Subcutaneous abdominal adipose tissue (tissue), 5 donors: ENCODE results near the gene LRIG1.

Experiments
- H3K27ac ChIP-seq: one replicate; pipeline ENCODE4 v1.7.0; 2013; ENCODE audit warnings: low read depth, mild to moderate bottlenecking, inconsistent platforms, low read length, moderate library complexity
- H3K27me3 ChIP-seq, 5 donors: one replicate each; pipeline ENCODE4 v1.7.0; 2013; ENCODE audit warnings: low read length in 5 of 5, inconsistent platforms in 1 of 5; ENCODE audit not compliant: control insufficient read depth in 5 of 5, insufficient read depth in 4 of 5
- H3K36me3 ChIP-seq, 5 donors: one replicate each; pipeline ENCODE4 v1.7.0; 2013; ENCODE audit warnings: low read length in 5 of 5; ENCODE audit not compliant: control insufficient read depth in 5 of 5, insufficient read depth in 5 of 5
- H3K4me1 ChIP-seq, 5 donors: one replicate each; pipeline ENCODE4 v1.7.0; 2013; ENCODE audit warnings: low read length in 5 of 5, mild to moderate bottlenecking in 3 of 5, moderate library complexity in 1 of 5; ENCODE audit not compliant: control insufficient read depth in 5 of 5, insufficient read depth in 5 of 5
- H3K4me3 ChIP-seq, 5 donors: one replicate each; pipeline ENCODE4 v1.7.0; 2013; ENCODE audit warnings: low read length in 5 of 5, low read depth in 1 of 5
- H3K9ac ChIP-seq, 5 donors: one replicate each; pipeline ENCODE4 v1.7.0; 2013; ENCODE audit warnings: low read length in 5 of 5, mild to moderate bottlenecking in 4 of 5, moderate library complexity in 3 of 5
- H3K9me3 ChIP-seq, 5 donors: one replicate each; pipeline ENCODE4 v1.7.0; 2013; ENCODE audit warnings: low read length in 5 of 5; ENCODE audit not compliant: control insufficient read depth in 5 of 5
- donor health status: healthy.
- donor health status: healthy.
- donor health status: healthy.
- donor health status: healthy.
- donor health status: healthy.

Gene LRIG1

DNA sequence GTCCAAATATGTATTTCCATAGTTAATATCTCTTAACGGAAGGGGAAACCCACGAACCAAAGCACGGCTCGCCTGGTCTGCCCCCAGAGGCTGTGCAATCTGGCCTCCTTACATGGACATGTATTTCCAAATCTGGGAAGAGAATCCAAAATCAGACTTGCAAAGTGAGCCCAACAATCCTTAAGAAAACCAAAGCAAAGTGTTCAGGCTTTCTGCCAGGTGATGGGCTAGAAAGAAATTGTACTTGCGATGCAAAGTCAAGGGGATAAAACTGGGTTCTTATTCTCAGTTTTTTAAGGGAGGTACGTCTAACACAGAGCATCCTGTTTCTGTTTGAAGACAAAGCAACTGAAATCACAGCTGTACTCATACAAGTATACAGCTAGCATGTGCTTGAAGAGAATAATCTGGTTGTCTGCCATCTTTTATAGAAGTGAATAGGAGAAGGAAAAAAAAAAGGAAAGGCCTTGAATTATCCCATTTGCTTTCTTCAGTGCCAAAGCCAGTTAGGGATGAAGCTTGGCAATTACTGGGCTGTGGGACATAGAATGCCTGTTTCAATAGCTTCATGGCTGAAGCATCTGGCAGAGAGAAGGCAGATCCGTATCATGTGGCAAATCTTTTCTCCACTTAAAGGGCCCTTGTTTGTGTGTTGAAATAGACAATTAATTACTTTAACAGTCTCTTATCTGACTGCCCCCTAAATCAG, 48.4 kb downstream of the LRIG1 start:
- Histone ChIP-seq H3K9me3 (no peaks in the 10 kb centered on the region), H3K36me3 (peaks cover 0 to 17% (median 3%) of the 10 kb centered on the region in 5 donors), H3K27me3 (no peaks in the 10 kb centered on the region), H3K4me3 (peak overlapping the region in 1 of 5 donors; percentile 35), H3K4me1 (peaks cover 24 to 65% (median 59%) of the 10 kb centered on the region in 5 donors), H3K27ac (peak overlapping the region; percentile 73), H3K9ac (no peak overlapping the region)

GRCh38 chr3:66451766-66452165, 49.1 kb downstream of the LRIG1 start:
- Histone ChIP-seq H3K4me1 (peaks cover 24 to 60% (median 59%) of the 10 kb centered on the region in 5 donors), H3K27ac (peak overlapping the region; percentile 73), H3K36me3 (peaks cover 0 to 17% (median 3%) of the 10 kb centered on the region in 5 donors), H3K27me3 (no peaks in the 10 kb centered on the region), H3K9me3 (no peaks in the 10 kb centered on the region), H3K9ac (peak overlapping the region in 3 of 5 donors; percentile 20 to 22 (median 21)), H3K4me3 (peak overlapping the region in 2 of 5 donors; percentile 18 to 35)

GRCh38 chr3:66450390-66451022, 50.3 kb downstream of the LRIG1 start:
- Histone ChIP-seq H3K4me3 (peak overlapping the region; percentile 13 to 58 (median 52)), H3K9ac (peak overlapping the region in 1 of 5 donors; percentile 33), H3K9me3 (no peaks in the 10 kb centered on the region), H3K27me3 (no peaks in the 10 kb centered on the region), H3K36me3 (peaks cover 0 to 10% (median 2%) of the 10 kb centered on the region in 5 donors), H3K27ac (peak overlapping the region; percentile 73), H3K4me1 (peaks cover 24 to 58% (median 57%) of the 10 kb centered on the region in 5 donors)

- Histone ChIP-seq H3K9ac (no peak overlapping the region), H3K27ac (peak overlapping the region; percentile 73), H3K4me3 (no peak overlapping the region), H3K9me3 (no peaks in the 10 kb centered on the region), H3K4me1 (peaks cover 24 to 55% (median 54%) of the 10 kb centered on the region in 5 donors), H3K36me3 (peaks cover 0 to 10% (median 2%) of the 10 kb centered on the region in 5 donors), H3K27me3 (no peaks in the 10 kb centered on the region)
These were observed 51.3 kb downstream of the LRIG1 start for GRCh38 chr3:66449411-66449974.

- Histone ChIP-seq H3K36me3 (peaks cover 0 to 23% (median 2%) of the 10 kb centered on the region in 5 donors), H3K4me1 (peaks cover 17 to 40% (median 34%) of the 10 kb centered on the region in 5 donors), H3K9ac (no peak overlapping the region)
These were observed 56.6 kb downstream of the LRIG1 start for GRCh38 chr3:66444146-66444644.

GRCh38 chr3:66443118-66443803, 57.6 kb downstream of the LRIG1 start:
- Histone ChIP-seq H3K9ac (peak overlapping the region in 2 of 5 donors; percentile 9 to 73), H3K27ac (peak overlapping the region; percentile 85), H3K36me3 (peaks cover 0 to 17% (median under 1%) of the 10 kb centered on the region in 5 donors), H3K9me3 (no peaks in the 10 kb centered on the region), H3K4me3 (peak overlapping the region in 1 of 5 donors; percentile 56), H3K27me3 (no peaks in the 10 kb centered on the region), H3K4me1 (peaks cover 17 to 38% (median 33%) of the 10 kb centered on the region in 5 donors)

More at GRCh38 chr3:66444146-66444644, 56.6 kb downstream of the LRIG1 start:
- no peaks in the 10 kb centered on the region for H3K9me3 ChIP-seq
- H3K27ac ChIP-seq: peak overlapping the region; percentile 85
- no peak overlapping the region for H3K4me3 ChIP-seq
- no peaks in the 10 kb centered on the region for H3K27me3 ChIP-seq

DNA sequence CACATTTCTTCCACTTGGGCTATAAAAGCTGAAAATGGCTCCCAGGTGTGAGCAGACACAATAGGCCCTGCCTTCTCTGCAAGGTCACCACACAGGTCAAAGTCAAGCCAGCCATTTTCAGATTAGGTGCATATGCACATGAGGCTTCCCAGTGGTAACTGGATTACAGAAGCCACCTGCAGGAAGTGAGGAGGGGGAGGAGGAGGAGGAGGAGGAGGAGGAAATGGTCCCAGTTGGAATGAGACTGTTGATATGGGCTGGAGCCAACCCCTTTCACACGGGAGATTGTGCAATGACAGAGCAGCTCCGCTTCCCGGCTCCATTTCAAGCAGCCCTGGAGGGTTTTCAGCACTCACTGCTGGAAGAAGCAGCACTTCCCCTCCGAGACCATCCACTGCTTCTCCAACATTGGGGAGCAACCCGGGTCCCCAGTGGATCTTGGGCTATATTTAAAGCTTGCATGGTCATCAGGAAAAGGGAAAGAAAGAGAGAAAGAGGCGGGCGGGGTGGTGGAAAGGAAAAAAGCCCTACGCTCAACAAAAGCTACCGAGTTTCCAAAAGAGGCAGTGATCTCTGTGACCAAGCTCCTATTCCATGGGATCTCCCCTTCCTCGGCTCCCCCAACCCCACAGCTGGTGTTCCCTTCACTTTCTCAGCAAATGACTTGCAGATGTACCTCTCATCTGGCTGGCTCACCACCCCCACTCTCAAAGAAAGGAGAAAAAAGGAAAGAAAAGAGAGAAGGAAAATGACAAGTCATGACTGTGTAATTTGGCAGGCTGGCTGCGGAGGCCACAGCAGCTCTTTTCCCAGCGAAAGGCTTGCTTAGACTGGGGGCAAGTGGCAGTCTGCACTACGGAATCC, 58.3 kb downstream of the LRIG1 start:
- Histone ChIP-seq H3K9me3 (no peaks in the 10 kb centered on the region), H3K36me3 (peaks cover 0 to 19% (median 0%) of the 10 kb centered on the region in 5 donors), H3K27me3 (no peaks in the 10 kb centered on the region), H3K4me3 (peak overlapping the region; percentile 19 to 56 (median 40)), H3K9ac (peak overlapping the region in 2 of 5 donors; percentile 9 to 73), H3K27ac (peak overlapping the region; percentile 85), H3K4me1 (peaks cover 17 to 38% (median 33%) of the 10 kb centered on the region in 5 donors)

DNA sequence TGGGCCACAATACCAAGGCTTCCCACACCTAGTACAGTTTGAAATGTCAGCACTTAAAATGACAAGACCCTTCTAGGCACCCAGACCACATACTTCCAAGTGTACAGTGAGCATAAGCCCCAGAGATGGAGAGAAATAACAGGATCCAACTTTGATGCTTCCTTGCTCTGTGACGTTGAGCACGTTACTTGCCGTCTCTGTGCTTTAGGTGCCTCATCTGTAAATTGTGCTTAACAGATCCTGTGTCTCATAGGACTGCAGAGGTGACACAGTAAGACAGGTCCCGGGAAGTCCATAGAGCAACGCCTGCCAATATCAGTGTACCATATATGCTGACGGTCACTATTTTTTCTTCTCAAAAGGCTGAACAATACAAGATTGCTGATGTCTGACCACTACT, 59.1 kb downstream of the LRIG1 start:
- Histone ChIP-seq H3K9ac (no peak overlapping the region), H3K27ac (peak overlapping the region; percentile 85), H3K9me3 (no peaks in the 10 kb centered on the region), H3K4me1 (peaks cover 17 to 38% (median 33%) of the 10 kb centered on the region in 5 donors), H3K36me3 (peaks cover 0 to 19% (median 0%) of the 10 kb centered on the region in 5 donors), H3K4me3 (no peak overlapping the region), H3K27me3 (no peaks in the 10 kb centered on the region)

DNA sequence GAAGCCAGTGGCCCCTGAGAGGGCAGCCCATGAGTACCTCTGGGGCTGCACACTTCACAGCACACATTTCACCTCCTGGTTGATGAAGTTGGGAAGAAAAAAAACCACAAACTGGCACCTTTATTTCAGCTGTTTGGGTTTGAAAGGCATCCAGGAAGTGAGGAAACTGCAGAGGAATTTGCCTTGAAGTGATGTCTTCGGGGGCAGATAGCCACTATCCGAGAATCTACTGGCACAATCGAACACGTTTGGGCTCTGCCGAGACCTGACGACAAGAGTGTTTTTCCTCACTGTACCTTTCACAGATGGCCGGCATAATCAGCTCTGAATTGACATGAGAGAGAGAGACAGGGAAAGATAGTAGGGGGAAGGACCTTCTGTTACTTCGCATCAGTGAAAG, 59.7 kb downstream of the LRIG1 start:
- no peaks in the 10 kb centered on the region for H3K9me3 ChIP-seq
- no peak overlapping the region for H3K9ac ChIP-seq
- peaks cover 0 to 19% (median 0%) of the 10 kb centered on the region in 5 donors for H3K36me3 ChIP-seq
- no peak overlapping the region for H3K4me3 ChIP-seq
- H3K27me3 ChIP-seq: no peaks in the 10 kb centered on the region
- H3K4me1 ChIP-seq: peaks cover 17 to 38% (median 33%) of the 10 kb centered on the region in 5 donors
- peak overlapping the region; percentile 85 for H3K27ac ChIP-seq
